Measurements from ENCODE around the gene LAMA1.

DNA sequence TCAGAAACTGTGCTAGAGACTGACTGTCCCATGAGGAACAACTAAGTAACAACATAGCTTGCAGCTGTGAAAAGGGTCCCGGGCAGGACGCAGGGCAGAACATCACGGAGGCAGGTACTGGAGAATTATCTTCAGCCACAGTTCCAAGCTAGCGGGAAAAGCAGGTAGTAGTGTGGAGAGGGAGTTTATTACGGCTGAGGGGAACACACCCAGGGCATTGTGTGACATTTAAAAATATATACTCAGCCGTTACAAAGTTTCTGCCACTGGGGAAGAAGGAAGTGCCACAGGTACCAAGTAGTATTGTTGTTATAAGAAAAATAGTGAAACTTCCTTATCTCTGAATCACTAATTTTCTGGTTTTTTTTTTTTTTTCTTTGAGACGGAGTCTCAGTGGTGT is 179.6 kb downstream of the LAMA1 start:
- TF ChIP-seq POLR2A (IDR thresholded peaks at IDR 0.05) (no peak), CTCF (IDR thresholded peaks at IDR 0.05 in 8 of 11, conservative IDR thresholded peaks at IDR 0.05 in 3 of 11) (no peak)
